GM10847 (cell line): ENCODE results near the gene MICU1.

Experiments used
- POLR2A ChIP-seq: IDR thresholded peaks from 2 replicates; pipeline ENCODE4 v1.6.1; 2011; ENCODE audit not compliant: insufficient read length; ENCODE audit errors: extremely low read depth

The MICU1 gene

GRCh38 chr10:72328045-72328828, 297.6 kb downstream of the MICU1 start:
- peak; percentile 26 for TF ChIP-seq POLR2A

- TF ChIP-seq POLR2A: peak; percentile 24
Observed at GRCh38 chr10:72326665-72327603, 298.9 kb downstream of the MICU1 start.

GRCh38 chr10:72323771-72324191, 302.1 kb downstream of the MICU1 start:
- no peak for TF ChIP-seq POLR2A

- no peak for TF ChIP-seq POLR2A
Observed at GRCh38 chr10:72323108-72323749, 302.6 kb downstream of the MICU1 start.

- no peak for TF ChIP-seq POLR2A
Observed at GRCh38 chr10:72322280-72323058, 303.4 kb downstream of the MICU1 start.

- TF ChIP-seq POLR2A: no peak
Observed at GRCh38 chr10:72322030-72322279, 303.9 kb downstream of the MICU1 start.

GRCh38 chr10:72321248-72322029, 304.4 kb downstream of the MICU1 start:
- no peak for TF ChIP-seq POLR2A

- peak; percentile 56 for TF ChIP-seq POLR2A
Observed at GRCh38 chr10:72320676-72321247, 305.1 kb downstream of the MICU1 start.

GRCh38 chr10:72319416-72320254, 306.2 kb downstream of the MICU1 start:
- TF ChIP-seq POLR2A: peak; percentile 44

GRCh38 chr10:72318418-72319262, 307.2 kb downstream of the MICU1 start:
- no peak for TF ChIP-seq POLR2A
